ENCODE results near the gene CELSR1. TPM values are rescaled to one million over a fixed set of nuclear protein-coding genes. Genes with fewer than 3 reads are reported as not detected.
A peak's percentile ranks its signal among the peaks of the same experiment; 100 is the strongest.

Gene CELSR1
- total RNA-seq, 2 donors from 2014 or later: 24.2 to 38.2 TPM

GRCh38 chr22:46450931-46451561 lies 86.4 kb downstream of the CELSR1 start:
- no peak for TF ChIP-seq POLR2A (IDR thresholded peaks at IDR 0.05)
- TF ChIP-seq CTCF (IDR thresholded peaks at IDR 0.05): no peak
- no peak for TF ChIP-seq POLR2AphosphoS5 (IDR thresholded peaks at IDR 0.05)
- Histone ChIP-seq H3K27ac (peak overlapping the region; percentile 41 to 50), H3K4me1 (replicated peaks) (peaks cover 35% of the 10 kb centered on the region), H3K36me3 (no peaks in the 10 kb centered on the region), H3K4me3 (no peak overlapping the region), H3K27me3 (replicated peaks; ENCODE audit: insufficient read depth) (no peaks in the 10 kb centered on the region), H3K9me3 (no peaks in the 10 kb centered on the region)
- no peak for DNase-seq (ENCODE audit: low spot score)
- intact Hi-C loops (cut with DNase I): no loop called here
- WGBS: 73% methylated on average over 15 of the region's 15 CpGs

GRCh38 chr22:46449974-46450745 lies 87.3 kb downstream of the CELSR1 start:
- intact Hi-C loops (cut with DNase I): no loop called here
- no peaks in the 10 kb centered on the region for H3K27me3 ChIP-seq (replicated peaks; ENCODE audit: insufficient read depth)
- H3K36me3 ChIP-seq: no peaks in the 10 kb centered on the region
- DNase-seq (ENCODE audit: low spot score): no peak
- H3K27ac ChIP-seq: peak overlapping the region; percentile 9 to 41
- no peaks in the 10 kb centered on the region for H3K9me3 ChIP-seq
- TF ChIP-seq POLR2AphosphoS5 (IDR thresholded peaks at IDR 0.05): no peak
- TF ChIP-seq POLR2A (IDR thresholded peaks at IDR 0.05): no peak
- TF ChIP-seq CTCF (IDR thresholded peaks at IDR 0.05): no peak
- 94% methylated on average over 15 of the region's 16 CpGs for WGBS
- no peak overlapping the region for H3K4me3 ChIP-seq
- peaks cover 35% of the 10 kb centered on the region for H3K4me1 ChIP-seq (replicated peaks)

- TF ChIP-seq POLR2A (IDR thresholded peaks at IDR 0.05) (no peak), POLR2AphosphoS5 (IDR thresholded peaks at IDR 0.05) (no peak), CTCF (IDR thresholded peaks at IDR 0.05) (no peak)
- Histone ChIP-seq H3K4me1 (replicated peaks) (peaks cover 35% of the 10 kb centered on the region), H3K27ac (no peak overlapping the region), H3K27me3 (replicated peaks; ENCODE audit: insufficient read depth) (no peaks in the 10 kb centered on the region), H3K9me3 (no peaks in the 10 kb centered on the region), H3K4me3 (no peak overlapping the region), H3K36me3 (no peaks in the 10 kb centered on the region)
- WGBS: 95% methylated on average over 2 of the region's 2 CpGs
- no peak for DNase-seq (ENCODE audit: low spot score)
- intact Hi-C loops (cut with DNase I): no loop called here
Observed at GRCh38 chr22:46449116-46449691, 88.2 kb downstream of the CELSR1 start.

DNA sequence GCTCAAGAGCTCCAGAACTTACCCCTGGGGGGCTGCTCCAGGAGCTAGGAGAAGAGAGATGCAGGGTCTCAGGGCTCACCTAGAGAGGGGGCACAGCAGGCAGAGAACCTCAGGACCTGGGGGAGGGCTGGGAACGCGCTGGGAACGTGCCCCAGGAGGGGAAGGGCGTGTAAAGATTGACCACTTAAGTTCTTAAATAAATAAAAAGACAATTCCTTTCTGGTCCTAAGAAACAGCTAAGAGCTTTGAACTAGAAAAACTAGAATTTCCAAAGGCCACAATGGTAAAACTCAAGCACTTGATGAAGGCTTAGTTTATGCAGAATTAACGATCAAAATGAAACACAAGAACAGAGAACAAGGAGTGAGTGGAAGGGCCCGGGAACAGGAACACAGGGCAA lies 89.1 kb downstream of the CELSR1 start:
- no peak for TF ChIP-seq POLR2AphosphoS5 (IDR thresholded peaks at IDR 0.05)
- TF ChIP-seq POLR2A (IDR thresholded peaks at IDR 0.05): no peak
- TF ChIP-seq CTCF (IDR thresholded peaks at IDR 0.05): no peak
- Histone ChIP-seq H3K36me3 (no peaks in the 10 kb centered on the region), H3K9me3 (no peaks in the 10 kb centered on the region), H3K27ac (peak overlapping the region in 1 of 2 donors; percentile 23), H3K4me3 (no peak overlapping the region), H3K27me3 (replicated peaks; ENCODE audit: insufficient read depth) (no peaks in the 10 kb centered on the region), H3K4me1 (replicated peaks) (peaks cover 35% of the 10 kb centered on the region)
- intact Hi-C loops (cut with DNase I): no loop called here
- 46% methylated on average over 6 of the region's 6 CpGs for WGBS
- no peak for DNase-seq (ENCODE audit: low spot score)
